ENCODE data around the gene CHCHD5.

DNA sequence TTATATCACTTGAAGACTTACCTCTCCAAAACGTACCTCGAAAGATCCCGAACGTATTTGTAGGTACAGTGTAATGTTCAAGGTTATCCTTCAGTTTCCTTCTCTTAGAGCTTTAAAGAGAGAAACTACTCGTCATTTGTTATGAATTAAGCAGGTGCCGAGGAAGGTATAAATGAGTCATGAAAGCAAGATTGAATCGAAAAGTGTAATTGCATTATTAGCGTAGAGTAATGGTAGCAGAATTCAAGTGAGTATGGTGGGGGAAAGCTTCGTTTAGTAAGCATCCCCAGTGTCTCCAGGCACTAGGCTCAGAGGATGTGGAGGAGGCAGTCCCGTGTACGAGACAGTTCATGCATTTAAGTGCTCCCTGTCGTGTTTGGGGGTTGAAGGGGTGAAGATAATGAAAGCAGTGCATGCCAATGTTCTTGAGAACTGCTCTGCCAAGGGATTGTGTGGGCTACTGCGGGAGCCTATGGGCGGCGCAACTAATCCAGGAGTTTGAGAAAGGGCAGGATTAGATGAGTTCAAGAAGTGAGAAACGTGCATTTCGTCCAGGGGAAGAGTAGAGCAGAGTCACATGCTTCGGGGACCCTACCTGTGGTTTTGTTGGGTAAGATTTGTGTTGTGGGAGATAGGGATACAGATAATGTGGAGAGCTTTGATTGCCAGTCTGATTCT, 41.3 kb upstream of the CHCHD5 start:
- no peak for TF ChIP-seq TAF1 (IDR thresholded peaks at IDR 0.05; ENCODE audit: borderline replicate concordance, low read depth, low read length)
- TF ChIP-seq POLR2AphosphoS5 (IDR thresholded peaks at IDR 0.05; ENCODE audit: low read depth, low read length): no peak

Data from GM12892 (cell line).